H1 (cell line): Measurements from ENCODE around the gene TMSB10. TPM values are rescaled to one million over a fixed set of nuclear protein-coding genes. Genes with fewer than 3 reads are reported as not detected.

ENCODE experiments used
- ATF3 ChIP-seq: IDR thresholded peaks from 2 replicates; pipeline ENCODE4 v1.6.1; 2011; ENCODE audit warnings: low read depth, mild to moderate bottlenecking, low read length; ENCODE audit not compliant: insufficient read depth
- CHD2 ChIP-seq: IDR thresholded peaks from 2 replicates; pipeline ENCODE4 v1.6.1; 2012; ENCODE audit warnings: low read length, improper control_type of control experiment
- CHD7 ChIP-seq: fragments of 300-600 bp; sonication (generic); IDR thresholded peaks from 2 replicates; pipeline ENCODE4 v1.7.1; 2012; ENCODE audit warnings: low read length, moderate library complexity, mild to moderate bottlenecking, inconsistent platforms; ENCODE audit not compliant: insufficient replicate concordance
- CTCF ChIP-seq, 3 experiments: IDR thresholded peaks; 1 replicate in 2 of 3; 2 replicates in 1 of 3; pipeline versions ENCODE4 v1.5.1 to v1.6.1; 2011; ENCODE audit warnings: low read length in 3 of 3, mild to moderate bottlenecking in 3 of 3, inconsistent platforms in 2 of 3, low read depth in 1 of 3, moderate library complexity in 1 of 3; ENCODE audit not compliant: insufficient read depth in 1 of 3; ENCODE audit errors: control extremely low read depth in 1 of 3
- MAFK ChIP-seq: IDR thresholded peaks from 2 replicates; pipeline ENCODE4 v1.6.1; 2012; ENCODE audit warnings: low read depth, mild to moderate bottlenecking, improper control_type of control experiment, low read length
- SP1 ChIP-seq: IDR thresholded peaks from 2 replicates; pipeline ENCODE4 v1.6.1; 2011; ENCODE audit warnings: low read depth, low read length
- polyA plus RNA-seq, 7 experiments: library from polyadenylated mRNA; depleted of rRNA in 3 of 7; stranded (reverse) in 5 of 7; unstranded in 2 of 7; fragments of >200 nt in 5 of 7; fragments of 200-250 nt in 2 of 7; gene quantifications; 1 replicate in 5 of 7; 2 replicates in 1 of 7; 4 replicates in 1 of 7; pipeline versions ENCODE4 v1.2.1 to v1.2.3, GENCODE V29; 2011 to 2013; ENCODE audit warnings: missing spikeins in 2 of 7, mixed read lengths in 2 of 7
- total RNA-seq: library from RNA; stranded (reverse); fragmentation: NEBNext Ultra II Directional; extraction: Animal tissue kit (Norgen Biotek cat#: 25700); gene quantifications from 2 replicates; pipeline ENCODE4 v1.2.1, GENCODE V29; 2021

The TMSB10 gene
- total and polyA plus RNA-seq, 2 of the 8 experiments (the other 6 are each of a cell fraction or from before 2014, with no cell fraction given): 593 to 1,075 TPM

GRCh38 chr2:84924173-84925106 is 19.0 kb downstream of the TMSB10 start (continued):
- no peak for TF ChIP-seq CHD7
- TF ChIP-seq ATF3: no peak
- TF ChIP-seq CHD2: no peak
- TF ChIP-seq CTCF (IDR thresholded peaks at IDR 0.05; ENCODE audit: control extremely low read depth in 1 of 3, insufficient read depth in 1 of 3, low read depth in 1 of 3, low read length in 3 of 3): peak in 1 of 3 experiments; percentile 1; a peak in 1 of 4 replicates
- TF ChIP-seq MAFK: no peak
- TF ChIP-seq SP1: peak; percentile 77
